ENCODE measurements around the gene IGSF9B.

GRCh38 chr11:133992121-133992520 lies 35.4 kb upstream of the IGSF9B start:
- TF ChIP-seq, protein P1, sequence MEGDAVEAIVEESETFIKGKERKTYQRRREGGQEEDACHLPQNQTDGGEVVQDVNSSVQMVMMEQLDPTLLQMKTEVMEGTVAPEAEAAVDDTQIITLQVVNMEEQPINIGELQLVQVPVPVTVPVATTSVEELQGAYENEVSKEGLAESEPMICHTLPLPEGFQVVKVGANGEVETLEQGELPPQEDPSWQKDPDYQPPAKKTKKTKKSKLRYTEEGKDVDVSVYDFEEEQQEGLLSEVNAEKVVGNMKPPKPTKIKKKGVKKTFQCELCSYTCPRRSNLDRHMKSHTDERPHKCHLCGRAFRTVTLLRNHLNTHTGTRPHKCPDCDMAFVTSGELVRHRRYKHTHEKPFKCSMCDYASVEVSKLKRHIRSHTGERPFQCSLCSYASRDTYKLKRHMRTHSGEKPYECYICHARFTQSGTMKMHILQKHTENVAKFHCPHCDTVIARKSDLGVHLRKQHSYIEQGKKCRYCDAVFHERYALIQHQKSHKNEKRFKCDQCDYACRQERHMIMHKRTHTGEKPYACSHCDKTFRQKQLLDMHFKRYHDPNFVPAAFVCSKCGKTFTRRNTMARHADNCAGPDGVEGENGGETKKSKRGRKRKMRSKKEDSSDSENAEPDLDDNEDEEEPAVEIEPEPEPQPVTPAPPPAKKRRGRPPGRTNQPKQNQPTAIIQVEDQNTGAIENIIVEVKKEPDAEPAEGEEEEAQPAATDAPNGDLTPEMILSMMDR (conservative IDR thresholded peaks at IDR 0.05): no peak
- no peak for TF ChIP-seq EZH2 (IDR thresholded peaks at IDR 0.05; ENCODE audit: low read depth)

Data from PC-9 (cell line).